Measurements from ENCODE around the gene C2orf92.

The C2orf92 gene

DNA sequence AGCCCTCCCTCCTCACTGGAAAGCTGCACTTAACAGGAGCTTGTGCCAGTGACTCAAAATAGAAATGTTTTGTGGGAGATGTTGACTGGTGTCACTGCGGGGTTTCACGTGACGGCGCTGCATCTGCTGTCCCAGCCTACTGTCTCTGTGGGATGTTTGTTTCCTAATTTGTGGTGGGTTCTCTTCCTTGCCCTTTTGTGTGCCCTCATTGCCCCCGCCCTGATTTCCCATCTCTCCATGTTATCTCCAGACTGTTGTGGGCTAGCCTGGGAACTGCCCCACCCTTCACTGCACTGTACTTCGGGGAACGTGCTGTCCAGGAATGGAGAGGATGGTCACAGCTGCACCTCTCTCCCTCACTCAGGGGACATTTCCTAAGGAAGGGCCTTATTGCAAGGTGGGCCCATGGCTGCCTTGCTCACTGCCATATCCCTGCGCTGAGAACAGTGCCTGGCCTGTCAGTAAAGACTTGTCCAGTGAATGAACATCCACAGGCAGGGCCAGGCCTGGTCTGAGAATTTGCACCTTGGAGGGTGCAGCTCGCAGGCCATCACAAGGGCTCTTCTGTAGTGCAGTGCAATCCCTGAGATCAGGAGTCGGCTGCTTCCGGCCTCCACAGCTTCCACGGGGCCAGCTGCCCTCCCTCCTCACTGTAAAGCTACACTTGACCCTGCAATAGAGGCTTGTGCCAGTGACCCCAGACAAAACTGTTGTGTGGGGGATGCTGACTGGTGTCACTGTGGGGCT, 61.9 kb downstream of the C2orf92 start:
- no peak for DNase-seq

DNA sequence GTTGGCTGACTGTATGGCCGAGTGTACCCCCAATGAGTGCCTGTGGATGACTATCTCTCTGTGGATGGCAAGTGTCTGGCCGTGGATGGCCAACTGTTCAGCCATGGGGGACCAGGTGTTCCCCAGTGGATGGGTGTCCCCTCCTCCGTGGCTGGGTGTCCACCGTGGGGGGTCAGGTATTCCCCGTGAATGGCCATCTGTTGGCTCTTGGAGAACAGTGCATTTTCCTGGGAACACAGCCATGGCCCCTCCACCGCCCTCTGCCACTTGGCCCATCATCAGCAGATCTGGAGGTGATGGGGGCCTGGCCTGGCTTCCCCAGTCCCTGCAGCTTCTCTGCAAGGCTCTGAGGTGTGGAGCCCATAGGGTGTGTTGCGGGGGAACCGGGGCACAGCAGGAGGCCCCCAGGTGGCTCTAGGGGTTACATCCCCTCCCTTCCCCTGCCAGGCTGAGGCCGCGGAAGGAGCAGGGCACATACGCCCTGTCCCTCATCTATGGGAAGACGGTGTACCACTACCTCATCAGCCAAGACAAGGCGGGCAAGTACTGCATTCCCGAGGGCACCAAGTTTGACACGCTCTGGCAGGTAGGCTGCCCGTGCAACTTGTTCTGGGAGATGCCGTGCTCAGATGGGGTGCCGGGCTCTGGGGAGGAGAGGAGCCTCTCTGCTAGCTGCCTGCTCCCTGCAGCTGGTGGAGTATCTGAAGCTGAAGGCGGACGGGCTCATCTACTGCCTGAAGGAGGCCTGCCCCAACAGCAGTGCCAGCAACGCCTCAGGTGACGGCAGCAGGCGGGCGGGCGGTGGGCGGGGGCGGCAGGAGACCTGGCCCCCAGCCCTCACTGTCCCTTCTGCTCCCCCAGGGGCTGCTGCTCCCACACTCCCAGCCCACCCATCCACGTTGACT, 63.2 kb downstream of the C2orf92 start:
- DNase-seq = no peak

DNA sequence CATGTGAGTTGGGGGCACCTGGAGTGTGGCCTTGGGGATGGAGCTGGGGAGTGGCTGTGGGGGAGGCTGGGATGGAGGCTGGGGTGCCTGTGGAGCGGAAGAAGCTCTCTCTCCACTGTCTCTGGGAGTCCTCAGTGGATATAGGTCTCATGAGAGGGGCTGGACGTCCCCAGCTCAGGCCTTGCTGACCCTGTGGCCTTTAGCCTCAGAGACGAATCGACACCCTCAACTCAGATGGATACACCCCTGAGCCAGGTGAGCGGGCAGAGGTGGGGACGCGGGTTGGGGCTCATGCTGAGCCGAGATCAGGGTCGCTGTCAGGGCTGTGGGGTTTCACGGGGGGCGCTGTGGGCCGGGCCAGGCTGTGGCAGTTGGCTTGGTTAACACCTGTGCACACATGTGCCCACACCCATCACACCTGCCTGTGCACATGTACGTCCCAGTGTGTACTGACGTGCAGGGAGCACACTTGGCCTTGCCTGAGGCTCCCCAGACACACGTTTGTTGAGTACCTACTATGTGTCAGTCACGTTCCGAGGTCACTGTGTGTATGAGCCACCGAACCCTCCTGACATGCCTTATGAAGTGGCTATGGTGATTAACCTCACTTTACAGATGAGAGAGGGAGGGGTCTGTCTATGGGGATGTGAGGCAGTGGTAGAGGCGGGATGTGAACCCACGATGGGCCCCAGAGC, 64.0 kb downstream of the C2orf92 start:
- no peak for DNase-seq

DNA sequence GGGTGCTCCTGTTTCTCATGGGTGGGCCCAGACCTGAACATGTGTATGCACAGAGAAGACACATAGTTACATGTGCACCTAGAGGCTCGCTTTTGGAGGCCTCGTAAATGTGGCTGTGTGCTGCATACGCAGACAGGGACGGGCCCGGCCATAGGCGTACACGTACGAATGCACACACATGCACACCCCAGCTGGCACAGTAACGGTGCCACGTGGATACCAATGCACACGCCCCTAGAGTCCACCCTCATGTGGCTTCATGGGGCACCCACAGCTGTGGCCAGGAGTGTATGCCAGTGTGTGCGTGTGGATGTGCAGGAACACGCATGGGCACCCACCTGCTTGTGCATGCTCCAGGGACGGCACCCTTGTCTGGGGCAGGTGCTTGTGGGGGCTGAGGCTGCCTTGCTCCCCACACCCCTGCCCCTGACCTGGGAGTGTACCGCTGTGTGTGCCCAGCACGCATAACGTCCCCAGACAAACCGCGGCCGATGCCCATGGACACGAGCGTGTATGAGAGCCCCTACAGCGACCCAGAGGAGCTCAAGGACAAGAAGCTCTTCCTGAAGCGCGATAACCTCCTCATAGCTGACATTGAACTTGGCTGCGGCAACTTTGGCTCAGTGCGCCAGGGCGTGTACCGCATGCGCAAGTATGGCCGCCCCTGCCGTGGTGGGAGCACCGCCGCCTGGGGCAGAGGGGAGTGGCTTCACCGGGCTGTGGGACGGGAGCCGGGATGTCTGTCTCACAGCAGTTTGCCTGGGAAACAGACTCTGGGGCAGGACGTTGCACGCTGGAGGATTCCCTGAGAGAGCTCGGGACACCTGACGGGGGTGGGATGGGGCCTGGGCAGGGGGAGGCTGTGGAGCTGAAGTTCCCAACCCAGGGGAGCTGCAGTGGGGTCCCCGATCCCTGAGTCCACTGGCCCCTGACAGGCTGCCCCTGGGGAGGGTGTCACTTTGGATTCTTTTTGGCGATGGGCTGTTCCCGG, 64.8 kb downstream of the C2orf92 start:
- DNase-seq = no peak

DNA sequence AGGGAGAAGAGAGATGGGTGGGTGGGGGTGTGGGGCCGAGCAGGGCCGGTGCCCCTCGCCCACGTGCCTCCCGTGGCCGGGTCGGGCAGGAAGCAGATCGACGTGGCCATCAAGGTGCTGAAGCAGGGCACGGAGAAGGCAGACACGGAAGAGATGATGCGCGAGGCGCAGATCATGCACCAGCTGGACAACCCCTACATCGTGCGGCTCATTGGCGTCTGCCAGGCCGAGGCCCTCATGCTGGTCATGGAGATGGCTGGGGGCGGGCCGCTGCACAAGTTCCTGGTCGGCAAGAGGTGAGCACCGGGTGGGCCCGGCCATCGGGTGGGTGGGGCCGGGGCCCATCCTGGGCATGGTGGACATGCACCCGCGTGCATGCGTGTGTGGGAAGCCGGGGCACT, 65.6 kb downstream of the C2orf92 start:
- no peak for DNase-seq

DNA sequence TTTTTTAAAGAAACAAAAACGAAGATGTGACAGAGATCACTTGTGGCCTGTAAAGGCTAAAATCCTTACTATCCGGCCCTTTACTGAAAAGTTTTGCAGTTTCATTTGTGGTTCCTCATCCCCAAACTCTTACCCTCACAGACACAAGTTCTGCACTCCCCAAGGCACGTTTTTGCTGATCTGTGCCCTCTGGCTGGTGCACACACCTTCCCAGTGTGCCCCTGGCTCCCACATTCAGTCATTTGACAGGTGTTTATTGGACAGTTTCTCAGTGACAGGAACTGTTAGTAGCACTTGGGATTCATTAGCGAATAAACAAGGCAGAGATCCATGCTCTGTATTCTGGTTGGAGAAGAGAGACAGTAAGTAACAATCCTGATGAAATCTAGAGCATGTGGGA, 66.7 kb downstream of the C2orf92 start:
- DNase-seq = no peak

DNA sequence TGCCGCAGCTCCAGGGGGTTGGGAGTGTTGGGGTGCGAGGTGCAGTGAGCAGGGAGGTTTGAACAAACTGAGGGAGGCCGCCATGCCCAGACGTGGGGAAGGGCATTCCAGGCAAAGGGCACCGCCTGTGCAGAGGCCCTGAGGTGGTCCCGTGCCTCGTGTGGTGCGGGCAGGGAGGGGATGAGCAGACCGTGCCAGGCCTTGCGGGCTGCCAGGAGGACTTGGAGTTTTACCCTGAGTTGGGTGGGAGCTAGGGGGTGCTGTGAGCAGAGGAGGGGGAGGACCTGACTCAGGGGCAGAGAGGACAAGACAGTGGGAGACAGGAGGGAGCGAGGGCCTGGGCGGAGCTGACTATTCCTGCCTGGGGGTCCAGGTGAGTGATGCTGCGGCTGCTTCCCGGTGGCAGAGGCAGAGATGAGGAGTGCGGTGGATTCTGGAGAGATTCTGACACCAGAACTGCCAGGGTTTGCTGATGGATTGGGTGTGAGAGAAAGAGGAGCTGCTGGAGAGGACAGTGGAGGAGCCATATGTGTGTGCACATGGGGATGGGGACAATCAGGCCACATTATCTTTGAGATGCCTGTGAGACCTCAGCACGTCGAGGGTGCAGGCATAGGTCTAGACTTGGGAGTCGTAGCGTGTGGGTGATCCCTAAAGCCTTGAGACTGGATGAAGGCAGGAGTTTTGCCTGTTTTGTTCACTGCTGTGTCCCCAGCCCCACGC, 67.3 kb downstream of the C2orf92 start:
- DNase-seq = no peak

DNA sequence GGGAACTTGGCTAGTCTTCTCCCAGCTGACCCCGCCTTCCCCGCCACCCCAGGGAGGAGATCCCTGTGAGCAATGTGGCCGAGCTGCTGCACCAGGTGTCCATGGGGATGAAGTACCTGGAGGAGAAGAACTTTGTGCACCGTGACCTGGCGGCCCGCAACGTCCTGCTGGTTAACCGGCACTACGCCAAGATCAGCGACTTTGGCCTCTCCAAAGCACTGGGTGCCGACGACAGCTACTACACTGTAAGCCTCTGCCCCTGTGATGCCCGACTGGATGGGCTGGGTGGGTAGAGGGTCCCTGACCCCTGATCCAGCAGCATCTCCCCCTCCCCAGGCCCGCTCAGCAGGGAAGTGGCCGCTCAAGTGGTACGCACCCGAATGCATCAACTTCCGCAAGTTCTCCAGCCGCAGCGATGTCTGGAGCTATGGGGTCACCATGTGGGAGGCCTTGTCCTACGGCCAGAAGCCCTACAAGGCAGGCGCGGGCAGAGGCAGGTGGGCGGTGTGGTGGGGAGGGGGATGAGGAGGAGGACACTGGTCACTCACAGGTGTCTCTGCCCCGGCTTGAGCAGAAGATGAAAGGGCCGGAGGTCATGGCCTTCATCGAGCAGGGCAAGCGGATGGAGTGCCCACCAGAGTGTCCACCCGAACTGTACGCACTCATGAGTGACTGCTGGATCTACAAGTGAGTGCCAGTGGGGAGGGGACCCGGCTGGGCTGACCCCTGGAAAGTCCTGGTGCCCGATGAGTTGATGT, 68.1 kb downstream of the C2orf92 start:
- DNase-seq = no peak

DNA sequence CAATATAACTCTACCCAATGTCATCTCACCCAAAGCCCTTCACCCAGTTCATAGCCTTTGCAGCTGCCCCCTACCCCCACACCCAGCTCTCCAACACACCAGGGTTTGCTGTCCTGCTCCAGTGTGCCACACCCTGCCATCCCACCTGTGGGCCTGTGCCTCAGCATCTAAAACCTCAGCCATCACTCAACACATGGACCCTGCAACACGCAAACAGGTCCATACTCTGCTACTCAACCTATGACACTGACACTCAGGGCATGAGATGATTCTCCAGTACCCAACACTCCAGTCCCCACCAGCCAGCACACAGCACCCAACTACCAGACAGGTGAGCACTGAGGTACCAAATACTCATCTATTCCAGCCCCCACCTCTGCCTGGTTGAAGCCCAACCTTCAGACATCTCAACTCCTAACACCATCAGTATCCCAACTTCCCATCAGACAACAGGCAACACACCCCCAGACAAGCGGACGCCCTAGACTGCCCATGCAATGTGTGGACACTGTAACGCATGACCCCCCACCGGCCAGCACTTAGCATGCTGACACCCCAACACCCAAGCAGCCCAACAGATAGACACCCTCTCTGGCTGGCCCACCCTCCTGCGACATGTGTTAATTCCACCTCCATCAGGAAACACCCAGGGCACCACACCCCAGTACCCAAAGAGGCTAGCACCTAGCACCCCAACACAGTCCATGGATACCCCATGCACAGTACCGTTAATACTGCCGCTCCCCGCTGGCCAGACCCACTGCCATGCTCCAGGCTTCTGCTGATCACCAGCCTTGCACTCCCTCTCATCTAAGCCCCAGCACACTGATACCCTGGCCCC, 68.9 kb downstream of the C2orf92 start:
- no peak for DNase-seq

DNA sequence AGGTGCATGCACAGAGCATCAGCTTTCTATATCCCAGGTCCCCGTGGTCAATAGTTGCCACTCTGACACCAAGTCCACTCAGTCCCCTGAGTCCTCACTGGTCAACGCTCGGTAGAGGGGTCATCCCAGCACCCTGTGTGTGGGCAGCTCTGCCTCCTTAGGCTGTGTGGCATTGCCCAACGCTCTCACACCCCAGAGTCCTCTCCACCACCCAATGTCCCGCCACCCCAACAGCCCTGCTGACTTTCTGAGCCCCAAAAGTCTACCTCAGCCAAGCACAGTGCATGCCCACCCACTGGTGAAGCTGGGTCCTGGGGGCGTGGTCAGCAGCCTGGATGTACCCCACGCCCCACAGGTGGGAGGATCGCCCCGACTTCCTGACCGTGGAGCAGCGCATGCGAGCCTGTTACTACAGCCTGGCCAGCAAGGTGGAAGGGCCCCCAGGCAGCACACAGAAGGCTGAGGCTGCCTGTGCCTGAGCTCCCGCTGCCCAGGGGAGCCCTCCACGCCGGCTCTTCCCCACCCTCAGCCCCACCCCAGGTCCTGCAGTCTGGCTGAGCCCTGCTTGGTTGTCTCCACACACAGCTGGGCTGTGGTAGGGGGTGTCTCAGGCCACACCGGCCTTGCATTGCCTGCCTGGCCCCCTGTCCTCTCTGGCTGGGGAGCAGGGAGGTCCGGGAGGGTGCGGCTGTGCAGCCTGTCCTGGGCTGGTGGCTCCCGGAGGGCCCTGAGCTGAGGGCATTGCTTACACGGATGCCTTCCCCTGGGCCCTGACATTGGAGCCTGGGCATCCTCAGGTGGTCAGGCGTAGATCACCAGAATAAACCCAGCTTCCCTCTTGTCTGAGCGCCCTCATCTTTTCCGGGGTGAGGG, 69.7 kb downstream of the C2orf92 start:
- DNase-seq = no peak

DNA sequence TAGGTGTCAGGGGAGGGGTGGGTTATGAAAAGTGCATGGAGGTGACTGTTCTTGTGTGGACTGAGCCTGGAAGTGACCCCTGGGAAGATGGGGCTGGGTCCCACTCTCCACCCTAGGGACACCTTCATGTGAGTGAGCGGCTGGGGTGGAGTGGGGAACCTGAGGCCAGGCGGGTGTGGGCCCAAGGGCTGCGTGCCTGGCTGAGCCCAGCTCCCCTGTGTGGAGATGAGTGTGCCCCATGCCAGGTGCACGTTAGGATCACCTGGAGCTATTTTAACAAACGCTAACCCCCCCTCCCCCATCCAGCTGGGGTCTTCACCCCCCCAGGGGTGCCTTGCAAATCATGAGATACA, 70.4 kb downstream of the C2orf92 start:
- no peak for DNase-seq

DNA sequence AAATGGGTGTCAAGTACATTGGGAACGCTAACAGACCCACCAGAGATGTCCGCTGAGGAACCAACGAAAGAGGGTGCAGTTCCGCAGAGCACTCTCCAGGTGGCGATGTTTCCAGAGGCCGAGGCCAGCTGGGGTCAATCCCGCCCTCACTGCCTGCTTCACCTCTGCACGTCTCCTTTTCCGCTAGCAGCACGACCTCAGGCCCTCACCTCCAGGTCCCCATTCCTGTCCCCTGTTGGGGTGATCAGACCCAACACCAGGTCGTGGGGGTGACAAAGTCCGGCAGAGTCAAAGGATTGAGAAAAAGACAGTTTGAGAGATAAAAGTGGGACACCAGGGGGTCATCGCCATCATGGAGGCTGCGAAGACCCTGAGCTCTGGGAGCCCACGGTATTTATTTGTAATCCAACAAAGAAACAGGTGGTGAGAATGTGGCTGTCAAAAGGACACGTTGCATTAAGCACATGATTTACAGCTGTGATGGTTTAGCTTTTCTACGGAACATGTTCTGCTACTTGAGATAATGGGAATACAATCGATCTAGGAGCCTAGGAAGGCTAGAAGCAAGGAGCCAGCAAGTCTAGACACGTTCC, 71.2 kb downstream of the C2orf92 start:
- DNase-seq = peak; percentile 26

DNA sequence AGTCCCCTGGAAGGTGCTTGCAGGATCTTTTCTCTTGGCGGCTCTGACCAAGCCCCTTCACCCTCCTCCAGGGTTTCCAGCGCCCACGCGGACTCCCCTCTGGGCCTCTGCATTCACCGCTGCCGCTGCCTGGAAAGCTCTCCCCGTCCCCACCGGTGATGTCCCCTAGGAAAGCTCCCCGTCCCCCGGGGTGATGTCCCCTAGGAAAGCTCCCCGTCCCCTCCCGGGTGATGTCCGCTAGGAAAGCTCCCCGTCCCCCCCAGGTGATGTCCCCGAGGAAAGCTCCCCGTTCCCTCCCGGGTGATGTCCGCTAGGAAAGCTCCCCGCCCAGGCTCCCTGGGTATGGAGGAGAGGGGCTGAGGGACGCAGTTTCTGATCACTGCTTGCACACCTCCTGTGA, 71.7 kb downstream of the C2orf92 start:
- no peak for DNase-seq

DNA sequence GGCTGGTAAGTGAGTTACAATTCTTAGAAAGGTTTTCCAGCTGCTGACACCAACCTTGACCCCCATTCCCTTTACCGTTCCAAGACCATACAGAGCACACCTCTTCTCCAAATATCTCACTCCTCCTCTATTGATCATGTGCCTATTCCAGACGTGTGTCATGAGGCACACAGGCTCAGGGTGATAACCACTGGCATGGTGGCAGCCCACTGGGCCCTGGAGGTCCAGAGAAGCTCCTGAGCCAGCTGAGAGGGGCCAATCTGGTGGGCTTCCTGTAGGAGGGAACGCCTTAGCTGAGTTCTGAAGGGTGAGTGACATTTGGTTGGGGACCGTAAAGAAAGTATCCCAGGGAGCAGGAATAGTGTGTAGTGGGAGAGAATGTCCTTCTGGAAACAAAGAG, 72.2 kb downstream of the C2orf92 start:
- no peak for DNase-seq

DNA sequence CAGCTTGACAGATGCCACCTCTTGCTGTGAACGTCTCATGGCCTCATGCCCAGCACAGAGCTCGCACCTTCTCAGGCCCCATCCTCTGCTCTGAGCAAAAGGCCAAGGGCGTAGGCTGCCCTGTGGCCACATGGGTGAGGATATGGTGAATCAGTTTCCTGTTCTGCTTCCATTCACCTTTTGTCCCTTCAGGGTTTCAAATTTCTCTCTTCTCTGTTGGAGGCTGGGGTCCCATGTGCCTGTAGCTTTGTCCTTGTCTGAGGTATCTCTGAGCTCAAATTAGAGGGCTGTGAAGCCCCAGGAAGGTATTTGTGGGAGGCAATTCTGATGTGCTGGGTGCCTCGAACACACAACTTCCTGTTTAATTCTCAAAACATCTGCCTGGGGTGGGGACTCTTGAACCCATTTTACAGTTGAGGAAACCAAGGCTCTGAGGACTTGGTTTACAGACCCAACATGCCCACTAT, 72.9 kb downstream of the C2orf92 start:
- DNase-seq = no peak

DNA sequence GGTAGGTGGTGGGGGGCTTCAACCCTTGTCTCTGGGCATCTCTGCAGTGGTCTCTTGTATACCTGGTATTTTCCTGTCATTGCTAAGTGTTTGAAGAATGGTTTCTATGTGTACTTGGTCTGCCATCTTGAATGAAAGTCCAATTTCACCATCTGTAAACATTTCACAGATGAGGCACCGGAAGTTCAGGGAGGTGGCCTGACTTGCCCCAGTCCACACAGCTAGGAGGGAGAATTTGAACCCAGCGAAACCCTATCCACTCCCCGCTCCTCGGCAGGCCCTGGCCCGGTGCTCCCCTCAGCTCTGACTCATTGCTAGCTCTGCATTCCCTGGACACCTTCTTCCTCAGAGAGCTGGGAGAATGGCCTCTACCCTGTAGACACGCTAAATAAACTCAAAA, 74.4 kb downstream of the C2orf92 start:
- DNase-seq = no peak

DNA sequence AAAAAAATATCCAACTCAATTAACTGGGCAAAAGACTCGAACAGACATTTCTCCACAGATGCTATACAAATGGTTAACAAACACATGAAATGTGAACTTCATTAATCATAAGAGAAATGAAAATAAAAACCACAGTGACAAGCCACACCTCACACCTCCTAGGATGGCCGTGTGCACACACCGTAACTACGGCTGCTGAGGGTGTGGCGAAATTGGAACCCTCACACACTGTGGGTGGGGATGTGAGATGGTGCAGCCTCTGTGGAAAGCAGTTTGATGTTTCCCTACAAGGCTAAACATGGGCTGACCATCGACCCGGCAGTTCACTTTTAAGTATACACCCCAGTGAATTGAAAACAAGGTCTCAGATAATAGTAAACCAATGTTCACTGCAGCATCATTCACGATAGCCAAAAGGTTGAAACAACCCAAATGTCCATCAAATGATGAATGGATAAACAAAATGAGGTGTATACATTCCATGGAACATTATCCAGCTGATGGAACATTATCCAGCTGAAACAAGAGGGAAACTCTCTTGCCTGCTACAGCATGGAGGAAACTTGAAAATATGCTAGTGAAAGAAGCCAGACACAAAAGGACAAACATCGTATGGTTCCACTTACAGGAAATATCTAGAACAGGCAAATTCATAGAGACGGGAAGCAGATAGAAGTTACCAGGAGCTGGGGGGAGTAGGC, 76.1 kb downstream of the C2orf92 start:
- DNase-seq = no peak

DNA sequence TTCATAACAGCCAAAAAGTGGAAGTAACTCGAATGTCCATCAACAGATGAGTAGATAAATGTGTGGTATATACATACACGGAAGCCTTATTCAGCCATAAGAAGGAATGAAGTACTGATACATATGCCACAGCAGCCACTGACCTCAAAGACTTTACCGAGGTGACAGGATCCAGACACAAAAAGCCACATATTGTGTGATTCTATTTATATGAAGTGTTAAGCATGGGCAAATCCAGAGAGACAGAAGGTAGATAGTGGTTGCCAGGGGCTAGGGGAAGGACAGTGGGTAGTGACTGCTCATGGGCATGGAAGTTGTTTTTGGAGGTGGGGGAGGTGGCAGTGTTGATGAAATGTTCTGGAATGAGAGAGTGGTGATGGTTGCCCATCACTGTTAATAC, 77.8 kb downstream of the C2orf92 start:
- no peak for DNase-seq
